ENCODE measurements around the gene KRT6C.
"Not testable (repeated sequence)": the region's sequence is repeated elsewhere in the genome, so short reads cannot be mapped to it uniquely, and the experiment has no call there.

The KRT6C gene

GRCh38 chr12:52500574-52500973 is 27.0 kb upstream of the KRT6C start:
- in situ Hi-C loops (cut with MboI; ENCODE audit: low sequenced_read_pairs): not testable (repeated sequence)

DNA sequence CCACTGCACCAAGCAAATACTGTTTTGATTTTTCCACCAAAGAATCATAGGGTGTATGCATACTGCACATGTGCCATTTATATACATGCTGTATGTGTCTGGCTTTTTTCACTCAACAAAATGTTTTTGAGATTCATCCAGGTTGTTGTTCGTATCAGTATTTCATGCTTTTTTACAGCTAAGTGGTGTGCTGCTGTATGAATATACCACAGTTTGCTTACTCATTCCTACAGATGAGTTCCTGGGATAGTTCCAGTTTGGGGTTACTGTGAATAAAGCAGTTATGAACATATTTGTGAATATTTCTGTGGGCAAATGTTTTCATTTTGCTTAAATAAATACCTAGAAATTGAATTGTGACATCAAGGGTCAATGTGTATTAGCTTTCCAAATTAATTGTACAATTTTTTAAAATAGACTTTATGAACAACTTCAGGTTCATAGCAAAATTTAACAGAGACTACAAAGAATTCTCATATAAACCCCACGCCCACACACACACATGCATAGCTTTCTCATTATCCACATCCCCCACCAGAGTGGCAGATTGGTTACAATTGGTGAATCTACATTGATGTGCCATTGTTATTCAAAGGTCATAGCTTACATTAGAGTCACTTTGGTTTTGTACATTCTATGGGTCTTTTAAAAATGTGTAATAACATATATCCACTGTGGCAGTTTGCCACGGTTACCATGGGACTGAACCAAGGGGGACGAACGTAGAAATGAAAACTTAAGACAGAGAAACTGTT is 26.4 kb upstream of the KRT6C start:
- in situ Hi-C loops (cut with MboI; ENCODE audit: low sequenced_read_pairs): no loop called here

- in situ Hi-C loops (cut with MboI; ENCODE audit: low sequenced_read_pairs): no loop called here
These were observed 25.3 kb upstream of the KRT6C start for GRCh38 chr12:52498946-52499345.

GRCh38 chr12:52497975-52498374 is 24.4 kb upstream of the KRT6C start:
- in situ Hi-C loops (cut with MboI; ENCODE audit: low sequenced_read_pairs): no loop called here

GRCh38 chr12:52496590-52497071 is 23.0 kb upstream of the KRT6C start:
- in situ Hi-C loops (cut with MboI; ENCODE audit: low sequenced_read_pairs): no loop called here

DNA sequence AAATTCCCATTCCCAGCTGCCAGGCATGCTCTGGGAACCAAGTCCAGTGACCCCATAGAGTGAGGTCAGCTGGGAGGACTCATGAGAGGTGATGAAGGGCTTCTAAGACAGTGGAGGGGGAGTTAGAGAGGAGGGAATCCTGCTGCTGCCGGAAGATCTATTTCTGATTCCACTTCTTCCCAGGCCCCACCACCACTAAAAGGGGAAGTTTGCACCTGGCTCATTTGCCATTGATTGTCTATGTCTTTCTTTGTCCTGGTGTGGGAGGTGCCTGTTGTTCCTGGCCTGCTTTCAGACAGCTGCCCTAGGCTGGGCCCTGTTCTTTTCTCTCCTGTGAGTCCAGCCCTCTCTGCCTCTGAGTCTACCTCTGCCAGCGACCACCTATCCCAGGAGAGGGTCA is 22.4 kb upstream of the KRT6C start:
- in situ Hi-C loops (cut with MboI; ENCODE audit: low sequenced_read_pairs): no loop called here

- in situ Hi-C loops (cut with MboI; ENCODE audit: low sequenced_read_pairs): no loop called here
These were observed 21.8 kb upstream of the KRT6C start for GRCh38 chr12:52495389-52495788.

DNA sequence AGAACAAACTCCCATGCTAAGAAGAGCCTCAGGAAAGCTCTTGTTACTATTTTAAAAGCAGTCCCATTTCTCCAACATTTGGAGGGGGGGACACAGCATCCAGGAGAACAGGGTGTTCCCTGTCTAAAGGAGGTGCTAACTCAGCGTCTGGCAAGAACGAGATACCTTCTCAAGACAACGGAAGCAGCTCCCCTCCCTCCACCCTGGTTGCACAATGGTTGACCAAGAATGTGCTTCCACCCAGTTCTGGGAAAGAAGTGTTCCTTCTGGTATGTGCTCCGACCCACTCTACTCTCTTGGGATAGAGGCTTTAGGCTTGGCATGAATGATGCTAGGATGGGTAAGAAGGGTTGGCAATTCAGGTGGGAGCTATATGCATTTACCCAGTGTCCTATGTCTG is 20.9 kb upstream of the KRT6C start:
- in situ Hi-C loops (cut with MboI; ENCODE audit: low sequenced_read_pairs): no loop called here

- in situ Hi-C loops (cut with MboI; ENCODE audit: low sequenced_read_pairs): no loop called here
These were observed 20.5 kb upstream of the KRT6C start for GRCh38 chr12:52494100-52494499.

- in situ Hi-C loops (cut with MboI; ENCODE audit: low sequenced_read_pairs): no loop called here
These were observed 19.6 kb upstream of the KRT6C start, which contains the start of gene KRT6A for GRCh38 chr12:52493172-52493571. KRT6A (minus strand) TSS chr12:52493257; CDS start chr12:52493188, 69 bp downstream.

DNA sequence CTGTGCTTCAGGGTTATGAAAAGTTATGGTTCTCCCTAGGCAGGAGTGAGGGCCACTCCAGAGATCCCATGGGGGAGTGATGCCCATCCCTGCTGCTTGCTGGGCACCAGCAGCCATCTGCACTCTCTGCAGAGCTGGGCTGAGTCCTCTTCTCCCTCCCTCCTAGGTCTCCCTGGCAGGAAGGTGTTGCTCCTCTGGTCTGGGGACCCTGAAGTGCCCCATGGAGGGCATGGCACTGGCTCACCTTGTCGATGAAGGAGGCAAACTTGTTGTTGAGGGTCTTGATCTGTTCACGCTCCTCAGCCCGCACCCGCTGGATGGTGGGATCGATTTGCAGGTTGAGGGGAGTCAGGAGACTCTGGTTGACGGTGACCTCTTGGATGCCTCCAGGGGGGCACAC is 18.8 kb upstream of the KRT6C start:
- in situ Hi-C loops (cut with MboI; ENCODE audit: low sequenced_read_pairs): not testable (repeated sequence)

- in situ Hi-C loops (cut with MboI; ENCODE audit: low sequenced_read_pairs): not testable (repeated sequence)
These were observed 17.9 kb upstream of the KRT6C start for GRCh38 chr12:52491495-52491894.

GRCh38 chr12:52488736-52489135 is 15.1 kb upstream of the KRT6C start:
- in situ Hi-C loops (cut with MboI; ENCODE audit: low sequenced_read_pairs): no loop called here

DNA sequence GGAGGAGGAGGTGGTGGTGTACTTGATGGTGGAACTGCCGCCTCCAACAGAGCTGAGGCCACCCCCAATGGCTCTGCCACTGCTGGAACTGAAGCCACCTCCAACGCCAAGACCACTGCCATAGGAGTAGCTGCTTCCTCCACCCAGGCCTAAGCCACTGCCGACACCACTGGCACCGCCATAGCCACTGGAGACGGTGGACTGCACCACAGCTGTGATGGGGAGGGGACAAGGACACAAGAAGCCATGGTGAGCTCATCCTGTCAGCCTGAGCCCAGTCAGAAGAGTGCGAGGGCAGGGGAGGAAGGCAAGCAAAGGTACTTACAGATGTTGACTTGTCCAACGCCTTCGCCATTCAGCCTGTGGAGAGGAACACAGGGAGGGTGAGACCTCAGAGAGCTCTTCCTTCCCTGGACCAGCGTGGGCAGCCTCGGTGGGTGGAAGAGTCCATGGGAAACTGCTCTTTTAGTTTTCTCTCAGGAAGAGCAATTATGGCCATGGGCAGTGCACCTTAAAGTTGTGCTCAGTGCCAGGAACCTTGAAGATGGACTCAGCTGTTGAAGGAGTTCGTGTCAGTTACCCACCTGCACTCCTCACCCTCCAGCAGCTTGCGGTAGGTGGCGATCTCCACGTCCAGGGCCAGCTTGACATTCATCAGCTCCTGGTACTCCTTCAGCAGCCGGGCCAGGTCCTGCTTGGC is 14.3 kb upstream of the KRT6C start:
- in situ Hi-C loops (cut with MboI; ENCODE audit: low sequenced_read_pairs): not testable (repeated sequence)

DNA sequence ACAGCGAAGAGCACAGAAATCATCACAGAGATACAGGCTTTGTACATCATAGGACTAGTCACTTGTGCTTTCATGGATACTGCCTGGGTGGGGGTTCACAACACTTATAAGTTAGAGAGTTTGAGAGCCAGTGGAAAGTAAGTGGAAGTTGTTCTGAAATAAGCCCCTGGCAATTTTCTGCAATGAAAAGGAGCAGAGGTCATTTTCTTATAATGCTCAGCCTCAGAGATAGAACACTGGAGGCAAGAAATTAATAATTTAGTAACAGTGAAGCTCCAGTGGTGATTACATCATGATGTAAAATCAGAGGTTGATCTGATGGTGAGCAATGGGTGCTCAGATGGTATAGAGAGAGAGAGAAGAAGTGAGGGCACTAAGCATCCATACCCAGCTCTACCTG is 13.6 kb upstream of the KRT6C start:
- in situ Hi-C loops (cut with MboI; ENCODE audit: low sequenced_read_pairs): no loop called here

- in situ Hi-C loops (cut with MboI; ENCODE audit: low sequenced_read_pairs): no loop called here
These were observed 12.8 kb upstream of the KRT6C start for GRCh38 chr12:52486166-52487105.

DNA sequence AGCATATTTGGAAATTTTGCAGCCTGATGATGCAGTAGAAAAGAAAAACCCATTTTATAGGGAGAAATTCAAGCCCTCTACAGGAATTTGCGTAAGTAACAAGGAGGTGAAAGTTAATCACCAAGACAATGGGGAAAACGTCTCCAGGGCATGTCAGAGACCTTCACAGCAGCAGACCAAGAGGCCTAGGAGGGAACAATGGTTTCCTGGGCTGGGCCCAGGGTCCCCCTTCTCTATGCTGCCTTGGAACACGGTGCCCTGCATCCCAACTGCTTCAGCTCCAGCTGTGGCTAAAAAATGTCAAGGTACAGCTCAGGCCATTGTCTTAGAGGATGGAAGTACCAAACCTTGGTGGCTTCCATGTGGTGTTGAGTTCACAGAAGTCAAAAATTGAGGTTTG is 6.5 kb upstream of the KRT6C start:
- in situ Hi-C loops (cut with MboI; ENCODE audit: low sequenced_read_pairs): no loop called here

GRCh38 chr12:52477651-52478050 is 4.0 kb upstream of the KRT6C start:
- in situ Hi-C loops (cut with MboI; ENCODE audit: low sequenced_read_pairs): no loop called here

GRCh38 chr12:52474212-52474611 is 607 bp upstream of the KRT6C start:
- in situ Hi-C loops (cut with MboI; ENCODE audit: low sequenced_read_pairs): no loop called here

GRCh38 chr12:52469853-52470252 is 3.8 kb downstream of the KRT6C start:
- in situ Hi-C loops (cut with MboI; ENCODE audit: low sequenced_read_pairs): no loop called here

DNA sequence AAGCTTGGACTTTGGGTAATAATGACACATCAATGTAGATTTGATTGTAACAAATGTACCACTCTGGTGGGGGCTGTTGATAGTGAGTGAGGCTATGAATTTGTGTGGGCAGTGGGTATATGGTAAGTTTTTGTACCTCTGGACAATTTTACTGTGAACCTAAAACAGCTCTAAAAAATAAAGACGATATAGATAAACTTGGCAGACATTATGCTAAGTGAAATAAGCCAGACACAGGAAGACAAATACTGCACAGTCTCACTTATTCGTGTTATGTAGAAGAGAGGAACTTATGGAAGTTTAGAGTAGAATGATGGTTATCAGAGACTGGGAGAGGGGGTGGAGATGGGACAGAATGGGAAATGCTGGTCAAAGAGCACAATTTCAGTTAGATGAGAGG is 8.7 kb downstream of the KRT6C start:
- in situ Hi-C loops (cut with MboI; ENCODE audit: low sequenced_read_pairs): no loop called here
